ENCODE measurements around the gene C22orf15.
A peak's percentile ranks its signal among the peaks of the same experiment; 100 is the strongest.

The C22orf15 gene

GRCh38 chr22:23790819-23791737 is 28.3 kb downstream of the C22orf15 start:
- no peak for DNase-seq

DNA sequence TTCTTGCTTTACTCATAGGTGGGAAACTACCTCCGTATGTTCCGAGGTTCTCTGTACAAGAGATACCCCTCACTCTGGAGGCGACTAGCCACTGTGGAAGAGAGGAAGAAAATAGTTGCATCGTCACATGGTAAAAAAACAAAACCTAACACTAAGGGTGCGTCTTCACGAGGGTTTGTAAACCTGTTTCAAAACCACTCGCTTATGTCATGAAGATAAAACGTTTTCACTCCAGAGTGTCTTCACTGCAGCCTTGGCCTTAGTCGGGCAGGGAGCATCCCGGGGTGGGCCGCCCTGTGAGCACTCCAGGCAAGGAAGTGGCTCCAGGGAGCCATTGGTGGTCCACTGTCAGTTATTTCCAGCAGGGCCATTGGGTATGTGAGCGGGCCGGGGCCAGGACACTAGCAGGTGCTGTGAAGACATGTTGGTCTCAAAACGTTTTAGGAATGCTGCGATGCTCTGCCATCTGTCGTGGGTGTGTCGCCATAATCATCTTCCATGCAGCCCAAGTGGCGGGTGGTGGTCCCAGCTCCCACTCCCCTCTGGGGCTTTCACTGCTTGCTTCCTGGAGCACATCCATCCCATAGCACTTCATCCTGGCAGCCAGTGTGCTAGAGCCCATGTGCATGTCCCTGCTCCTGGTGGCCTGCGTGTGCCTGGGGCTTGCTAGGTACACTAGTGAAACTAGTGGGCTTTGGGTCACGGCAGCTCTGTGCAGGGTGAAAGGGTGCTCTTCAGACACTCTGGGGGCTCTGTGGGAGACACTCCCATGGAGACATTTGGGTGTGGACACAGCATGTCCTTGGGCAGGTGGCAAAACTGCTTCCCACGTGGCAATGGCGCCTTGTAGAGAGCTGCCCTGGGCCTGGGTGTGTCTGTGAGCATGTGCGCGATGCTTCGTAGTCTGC is 29.2 kb downstream of the C22orf15 start:
- DNase-seq, result no peak

DNA sequence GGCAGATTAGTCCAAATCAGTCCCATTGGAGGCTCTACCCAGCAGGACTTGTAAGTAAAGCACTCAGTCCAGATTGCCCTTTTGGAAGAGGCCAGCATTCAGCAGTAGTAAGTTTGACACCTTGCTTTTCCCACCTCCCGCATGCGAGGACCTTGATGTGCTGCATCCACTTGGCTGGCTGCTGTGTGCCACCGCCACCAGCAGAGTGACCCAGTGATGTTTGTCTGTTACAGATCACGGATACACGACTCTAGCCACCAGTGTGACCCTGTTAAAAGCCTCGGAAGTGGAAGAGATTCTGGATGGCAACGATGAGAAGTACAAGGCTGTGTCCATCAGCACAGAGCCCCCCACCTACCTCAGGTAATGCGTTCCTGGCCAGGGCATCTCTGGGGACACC is 30.5 kb downstream of the C22orf15 start:
- DNase-seq, result no peak

GRCh38 chr22:23796461-23796860 is 33.7 kb downstream of the C22orf15 start:
- peak in 1 of 2 experiments; percentile 51 for DNase-seq

- DNase-seq, result no peak
Measured at GRCh38 chr22:23800297-23801237, 37.8 kb downstream of the C22orf15 start.

GRCh38 chr22:23801238-23801821 is 38.5 kb downstream of the C22orf15 start:
- no peak for DNase-seq

DNA sequence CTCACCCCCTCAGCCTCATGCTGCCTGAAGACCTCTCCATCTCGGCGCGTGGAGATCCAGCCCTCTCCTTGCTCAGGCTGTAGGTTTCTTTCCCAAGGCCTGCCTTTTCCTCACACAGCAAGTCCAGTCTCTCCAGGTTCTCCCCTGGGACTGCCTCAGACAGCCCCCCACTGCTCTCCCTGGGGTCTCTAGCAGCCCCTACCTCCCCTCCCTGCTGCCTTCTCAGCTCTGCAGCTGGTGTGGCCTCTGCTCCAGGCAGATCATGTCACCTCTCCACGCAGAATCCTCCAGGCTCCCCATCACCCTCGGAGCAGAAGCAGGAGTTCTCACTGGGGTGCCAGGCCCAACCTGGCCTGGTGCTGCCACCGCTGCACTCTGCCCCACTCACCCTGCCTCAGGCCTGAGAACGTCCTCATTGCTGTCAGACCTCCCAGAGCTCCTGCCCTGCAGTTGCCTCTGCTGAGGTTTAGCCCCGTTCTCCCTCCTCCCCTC is 39.1 kb downstream of the C22orf15 start:
- DNase-seq, result no peak

- no peak for DNase-seq
Measured at GRCh38 chr22:23803001-23803819, 40.4 kb downstream of the C22orf15 start.

GRCh38 chr22:23804781-23805291 is 42.0 kb downstream of the C22orf15 start:
- no peak for DNase-seq

GRCh38 chr22:23806837-23807236 is 44.0 kb downstream of the C22orf15 start:
- no peak for DNase-seq

DNA sequence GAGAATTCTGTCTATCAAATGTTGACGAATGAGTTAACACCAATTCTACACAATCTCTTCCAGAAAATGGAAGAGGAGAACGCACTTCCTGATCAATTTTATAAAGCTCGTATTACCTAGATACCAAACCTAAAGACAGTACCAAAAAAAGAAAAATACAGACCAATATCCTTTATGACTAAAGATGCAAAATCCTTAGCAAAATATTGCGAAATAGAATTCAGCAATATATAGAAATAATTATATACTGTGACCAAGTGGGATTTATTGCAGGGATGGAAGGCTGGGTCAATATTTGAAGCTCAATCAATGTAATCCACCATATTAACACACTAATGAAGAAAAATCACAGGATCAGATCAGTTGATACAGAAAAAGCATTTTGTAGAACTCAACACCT is 49.6 kb downstream of the C22orf15 start:
- DNase-seq, result no peak
